Left colon (tissue), 2 donors: ENCODE results near the gene PROP1. TPM values are rescaled to one million over a fixed set of nuclear protein-coding genes. Genes with fewer than 3 reads are reported as not detected.
"Not testable (repeated sequence)": the region's sequence is repeated elsewhere in the genome, so short reads cannot be mapped to it uniquely, and the experiment has no call there.

Experiments used
- ATAC-seq: fragments of 200-7000 bp; cut with Tn5 transposase; one replicate; pipeline ENCODE4 v1.9.1; 2020; ENCODE audit warnings: mild to moderate bottlenecking, moderate library complexity
- DNase-seq, 2 donors: peaks; one replicate each; pipeline ENCODE4 v3.0.0-alpha.2; 2020
- intact Hi-C, 2 donors: fragments of 100-400 bp; cut with DNase I in 1 of 2; cut with micrococcal nuclease in 1 of 2; formaldehyde crosslinking; loops; one replicate each; pipeline versions ENCODE4 v1.11.2 to v1.14.0; 2022; cut with DNase I, micrococcal nuclease
- total RNA-seq, 2 donors: library from RNA; stranded (reverse); fragmentation: NEBNext Ultra II Directional; extraction: Animal tissue kit (Norgen Biotek cat#: 25700); gene quantifications; one replicate each; pipeline ENCODE4 v1.2.1, GENCODE V29; 2021
- donor health status: DM: no; HTN: no; CAD: no.
- donor health status: DM: yes; HTN: yes; CAD: no.

The PROP1 gene
- total RNA-seq, 2 donors from 2014 or later = not detected

- intact Hi-C loops, ATAC-seq, DNase-seq: not testable (repeated sequence)
These were observed 42.9 kb downstream of the PROP1 start for GRCh38 chr5:177953101-177953500.

GRCh38 chr5:177949656-177950055 is 46.4 kb downstream of the PROP1 start:
- intact Hi-C loops, ATAC-seq, DNase-seq: not testable (repeated sequence)

GRCh38 chr5:177949065-177949464 is 47.0 kb downstream of the PROP1 start:
- ATAC-seq, DNase-seq, intact Hi-C loops: not testable (repeated sequence)

DNA sequence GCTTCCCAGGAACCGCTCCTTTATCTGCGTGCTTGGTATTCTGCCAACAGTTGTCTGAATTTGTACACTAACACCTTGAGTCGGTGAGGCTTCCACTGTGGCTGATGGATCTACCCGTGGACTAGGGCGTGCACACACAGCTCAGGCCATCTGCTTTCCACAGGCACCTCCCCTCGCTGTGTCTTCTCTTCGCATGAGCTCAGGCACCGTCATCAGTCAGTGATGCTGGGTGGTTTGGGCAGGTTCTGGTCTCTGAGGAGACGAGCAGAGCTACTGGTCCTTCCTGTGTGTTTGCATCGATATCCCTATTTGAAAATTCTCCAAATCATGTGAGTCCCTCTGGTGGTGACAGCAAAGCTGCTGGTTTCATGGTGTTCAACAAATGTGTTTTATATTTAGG is 48.1 kb downstream of the PROP1 start:
- ATAC-seq, DNase-seq, intact Hi-C loops: not testable (repeated sequence)

DNA sequence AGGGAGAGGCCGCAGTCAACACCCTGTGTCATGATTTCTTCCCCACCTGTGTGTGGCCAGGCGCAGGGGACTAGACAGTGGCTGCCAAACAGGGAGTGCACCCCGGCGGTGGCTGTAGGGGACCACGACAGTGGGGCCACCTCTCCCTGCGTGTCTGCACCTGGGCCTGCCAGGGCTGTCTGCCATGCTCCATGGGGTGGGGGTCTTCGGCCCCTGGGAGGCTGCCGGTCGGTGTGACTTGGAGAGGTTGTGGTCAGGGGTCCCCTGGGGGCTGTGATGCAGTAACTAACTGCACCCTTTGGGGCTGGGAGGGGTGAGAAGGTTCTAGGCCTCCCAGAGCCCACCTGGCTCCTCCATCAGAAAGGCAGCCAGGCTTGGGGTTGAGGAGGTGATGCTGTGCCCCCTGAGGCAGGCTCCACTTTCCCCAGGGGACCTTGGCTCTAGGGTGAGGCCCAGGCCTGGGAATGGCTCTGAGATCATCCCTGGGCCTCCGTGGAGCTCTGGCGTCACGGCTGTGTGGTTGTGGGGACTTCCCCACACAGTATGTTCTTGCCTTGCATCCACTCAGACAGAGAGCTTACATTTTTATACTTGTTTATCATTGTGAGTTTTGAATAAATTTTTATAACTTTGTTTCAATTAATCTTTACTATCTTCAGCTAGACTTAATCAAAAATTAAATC is 50.3 kb downstream of the PROP1 start:
- intact Hi-C loops, ATAC-seq: not testable (repeated sequence)

DNA sequence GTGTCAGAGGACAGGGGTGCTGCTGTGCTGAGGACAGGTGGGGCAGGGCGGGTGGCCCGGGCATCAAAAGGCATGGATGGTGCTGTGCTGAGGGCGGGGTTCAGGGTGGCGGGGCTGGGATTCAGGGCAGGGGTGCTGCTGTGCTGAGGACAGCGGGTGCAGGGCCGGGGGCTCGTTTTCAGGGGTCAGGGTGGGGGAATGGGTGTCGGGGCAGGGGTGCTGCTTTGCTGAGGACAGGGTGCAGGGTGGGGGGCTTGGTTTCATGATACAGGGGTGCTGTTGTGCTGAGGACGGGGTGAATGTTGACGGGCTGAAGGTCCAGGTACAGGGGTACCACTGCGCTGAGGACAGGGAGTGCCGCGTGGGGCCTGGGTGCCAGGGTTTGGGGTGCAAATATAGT is 50.9 kb downstream of the PROP1 start:
- ATAC-seq, intact Hi-C loops, DNase-seq: not testable (repeated sequence)

More for the DNA sequence above, 50.3 kb downstream of the PROP1 start:
- DNase-seq = not testable (repeated sequence)

DNA sequence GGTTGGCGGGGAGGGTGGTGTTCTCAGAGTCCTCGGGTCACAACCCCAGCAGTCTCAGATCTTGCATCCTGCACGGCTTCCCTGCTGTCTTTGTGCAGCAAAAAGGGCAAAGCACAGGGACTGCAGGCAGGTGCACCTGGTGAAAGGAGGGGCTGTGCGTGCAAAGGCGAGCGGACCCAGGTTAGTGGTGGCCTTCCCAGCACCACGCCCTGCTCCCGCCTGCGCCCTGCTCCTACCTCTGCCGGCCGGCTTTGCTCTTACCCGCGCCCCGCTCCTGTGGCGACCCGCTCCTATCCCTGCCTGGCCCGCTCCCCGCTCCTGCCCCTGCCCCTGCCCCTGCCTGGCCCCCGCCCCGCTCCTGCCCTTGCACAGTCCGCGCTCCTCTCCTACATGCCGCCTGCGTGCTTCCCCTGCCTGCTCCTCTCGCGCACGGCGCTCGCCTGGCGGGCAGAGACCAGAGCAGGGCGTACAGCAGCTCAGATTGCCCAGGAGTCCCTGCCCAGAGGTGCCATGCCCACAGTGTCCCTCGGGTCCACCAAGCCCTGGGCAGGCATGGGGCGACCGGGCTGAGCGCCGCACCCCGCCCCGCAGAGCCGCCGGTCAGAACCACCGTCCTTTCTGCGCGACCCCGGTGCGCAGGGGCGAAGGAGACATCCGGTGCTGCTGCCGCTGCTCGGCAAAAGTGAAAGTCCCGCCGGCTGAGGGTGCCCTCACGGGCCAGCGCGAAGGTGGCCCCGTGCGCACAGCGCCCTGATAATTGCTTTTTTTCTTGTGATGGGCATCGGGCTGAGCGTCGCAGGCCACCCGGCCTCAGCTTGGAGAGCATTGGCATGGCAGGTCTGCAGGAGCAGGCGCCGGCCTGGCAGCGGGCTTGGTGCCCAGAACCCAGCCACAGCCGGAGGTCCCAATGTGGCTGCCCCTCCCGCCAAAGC is 52.0 kb downstream of the PROP1 start:
- intact Hi-C loops = not testable (repeated sequence)
- ATAC-seq = peak; percentile 33
- DNase-seq = peak in 1 of 2 donors; percentile 21

DNA sequence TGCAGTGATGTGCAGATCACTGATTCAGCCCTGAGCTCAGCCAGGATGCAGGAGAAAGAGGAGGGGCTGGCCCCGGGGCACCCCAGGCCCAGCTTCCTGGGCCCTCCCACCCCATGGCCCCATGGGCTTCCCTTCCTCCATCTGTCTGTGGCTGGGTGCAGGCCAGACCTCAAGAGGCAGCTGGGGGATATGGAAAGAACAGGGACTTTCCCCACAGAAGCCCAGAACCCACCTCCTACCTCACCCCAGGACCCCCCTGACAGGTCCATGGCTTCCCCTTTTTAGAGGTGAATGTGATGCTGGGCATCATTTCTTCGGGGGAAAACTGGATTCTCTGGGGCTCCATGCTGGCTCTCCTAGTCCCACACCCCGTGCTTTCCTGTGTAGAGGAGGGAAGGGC is 53.1 kb downstream of the PROP1 start:
- ATAC-seq, DNase-seq, intact Hi-C loops: not testable (repeated sequence)

Other genes with a start within 250 kb of the PROP1 start
- 1 to 10 TPM in 1 of 2 donors, not detected in 1; 8.5 TPM for gene FAM153A, start 213.3 kb downstream of the PROP1 start, total RNA-seq
- gene N4BP3, start 117.3 kb upstream of the PROP1 start, total RNA-seq = 1 to 10 TPM in 1 of 2 donors, under 1 TPM in 1; 0.95 to 2.3 TPM
- gene RMND5B, start 134.8 kb upstream of the PROP1 start, total RNA-seq = 10 to 100 TPM; 39.1 to 40.6 TPM
- gene NHP2, start 157.6 kb upstream of the PROP1 start, total RNA-seq = 10 to 100 TPM; 56.9 to 63.9 TPM
- gene GMCL2, start 191.1 kb upstream of the PROP1 start, total RNA-seq = not detected
- gene HNRNPAB, start 208.3 kb upstream of the PROP1 start, total RNA-seq = 100 to 1,000 TPM; 274 to 281 TPM
- gene PHYKPL, start 236.6 kb upstream of the PROP1 start, total RNA-seq = 100 to 1,000 TPM; 157 to 180 TPM